Activated CD4-positive, CD25-positive, alpha-beta regulatory T cell treated with anti-CD3 and anti-CD28 coated beads, Interleukin-2, amount 50 U/mL, for 24 hours (primary cell): ENCODE data around the gene CUL2.
"Not testable (repeated sequence)": the region's sequence is repeated elsewhere in the genome, so short reads cannot be mapped to it uniquely, and the experiment has no call there.

Experiments
- ATAC-seq, 2 donors: fragments of 150-1000 bp; cut with Tn5 transposase; one replicate each; pipeline ENCODE4 v1.10.0; 2021; ENCODE audit warnings: mild to moderate bottlenecking in 1 of 2, moderate library complexity in 1 of 2

The CUL2 gene

DNA sequence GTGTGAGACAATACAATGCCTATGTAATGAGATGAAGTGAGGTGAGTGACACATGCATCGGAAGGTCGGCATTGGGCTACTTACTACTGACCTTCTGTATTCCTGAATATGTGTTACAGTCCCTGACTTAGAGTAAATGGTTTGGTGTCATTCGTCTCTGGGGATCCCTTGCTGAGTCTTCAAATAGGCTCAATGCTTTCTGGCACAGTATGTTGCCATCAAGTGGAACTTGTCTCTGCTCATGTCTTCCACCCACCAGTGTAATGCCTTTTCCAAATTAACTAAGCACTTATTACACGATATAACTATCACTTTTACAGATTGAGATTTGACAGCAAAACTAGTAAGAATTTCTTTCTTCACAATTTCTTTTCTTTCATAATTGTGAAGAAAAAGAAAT is 10.9 kb downstream of the CUL2 start:
- ATAC-seq: no peak

DNA sequence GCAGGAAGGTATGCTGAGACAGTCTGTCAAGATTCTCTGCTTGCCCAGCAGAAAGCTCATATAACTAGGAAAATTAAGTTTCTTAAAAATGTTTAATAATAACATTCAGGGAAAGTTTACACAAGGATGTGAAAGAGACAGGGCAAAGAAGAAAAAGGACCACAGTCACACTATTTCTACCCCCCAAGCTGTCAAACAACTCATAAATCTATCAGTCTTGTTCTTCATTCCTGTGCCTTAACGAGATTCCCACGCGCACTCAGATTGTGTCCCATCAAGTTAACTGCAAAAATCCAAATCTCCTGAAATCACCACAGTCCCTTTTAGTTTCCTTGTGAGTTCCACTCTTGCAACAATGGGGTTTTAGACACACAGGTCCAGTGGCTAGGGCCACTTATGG is 14.9 kb downstream of the CUL2 start:
- ATAC-seq: no peak

DNA sequence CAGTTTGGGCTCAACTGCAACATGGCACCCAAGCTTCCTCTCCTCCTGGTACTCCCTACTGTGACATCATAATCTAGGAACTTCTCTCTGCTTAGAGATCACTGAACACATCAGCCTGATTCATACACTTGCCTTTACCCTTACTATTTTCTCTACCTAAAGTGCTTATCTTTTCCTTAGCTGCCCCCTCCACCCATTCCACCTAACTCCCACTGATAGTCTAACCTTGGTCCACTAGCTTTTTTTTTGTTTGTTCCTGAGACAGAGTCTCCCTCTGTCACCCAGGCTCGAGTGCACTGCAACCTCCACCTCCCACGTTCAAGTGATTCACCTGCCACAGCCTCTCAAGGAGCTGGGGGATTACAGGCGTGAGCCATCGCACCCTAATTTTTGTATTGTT is 15.9 kb downstream of the CUL2 start:
- ATAC-seq: no peak

DNA sequence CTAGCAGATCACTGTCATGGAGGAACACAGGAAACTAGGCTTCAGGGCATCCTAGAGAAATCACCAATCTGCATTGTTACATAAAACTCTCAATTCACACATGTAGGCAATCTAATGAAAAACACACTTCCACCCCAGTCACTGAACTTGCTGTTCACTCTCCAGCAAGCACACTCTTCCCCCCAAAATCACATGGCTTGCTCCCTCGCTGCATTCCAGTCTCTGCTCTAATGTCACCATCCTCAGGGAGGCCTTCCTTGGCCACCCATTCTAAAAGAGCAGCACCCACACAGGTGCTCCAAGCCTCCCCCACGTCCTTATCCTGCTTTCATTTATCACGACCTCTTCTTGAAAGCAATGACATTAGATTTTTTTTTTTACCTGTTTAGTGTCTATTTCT is 19.6 kb downstream of the CUL2 start:
- no peak for ATAC-seq

DNA sequence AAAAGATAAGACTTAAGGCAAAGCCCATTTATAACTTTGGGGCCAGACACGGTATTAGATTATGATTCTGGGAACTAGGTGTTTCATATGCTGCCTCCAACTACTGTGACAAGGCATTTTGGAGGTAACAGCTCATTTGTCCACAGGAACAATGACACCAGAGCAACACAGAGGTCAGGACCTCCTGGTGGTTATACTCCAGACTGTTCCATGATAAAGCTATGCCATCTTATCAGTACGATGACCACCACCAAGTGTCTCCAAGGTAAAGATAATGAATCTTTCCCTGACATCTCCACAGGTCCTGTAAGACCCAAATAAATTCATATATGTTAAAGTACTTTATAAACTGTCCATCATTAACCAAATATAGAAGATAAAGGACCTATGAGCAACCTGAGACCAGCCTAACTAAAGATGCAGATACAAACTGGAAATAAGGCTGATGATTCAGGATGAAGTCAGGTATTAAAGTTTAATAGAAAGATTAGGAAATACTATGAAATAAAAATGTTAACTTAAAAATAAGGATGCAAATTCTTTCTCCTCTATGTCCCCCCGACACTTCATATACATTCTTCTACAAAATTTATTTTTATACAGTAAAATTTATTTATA is 26.2 kb downstream of the CUL2 start:
- no peak for ATAC-seq

DNA sequence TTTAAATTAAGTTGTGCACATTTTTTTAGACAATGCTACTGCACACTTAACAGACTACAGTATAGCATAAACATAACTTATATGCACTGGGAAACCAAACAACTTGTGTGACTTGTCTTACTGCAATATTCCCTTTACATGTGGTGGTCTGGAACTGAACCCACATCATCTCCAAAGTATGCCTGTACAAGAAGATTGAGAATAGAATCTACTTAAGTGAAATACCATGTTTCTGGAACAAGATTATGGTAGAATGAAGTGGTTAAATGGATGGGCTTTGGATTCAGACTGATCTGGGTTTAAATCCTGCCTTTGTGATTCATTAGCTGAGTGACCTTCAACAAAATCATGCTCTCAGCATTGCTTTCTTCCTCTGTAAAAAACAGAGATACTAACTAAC is 30.7 kb downstream of the CUL2 start:
- no peak for ATAC-seq

DNA sequence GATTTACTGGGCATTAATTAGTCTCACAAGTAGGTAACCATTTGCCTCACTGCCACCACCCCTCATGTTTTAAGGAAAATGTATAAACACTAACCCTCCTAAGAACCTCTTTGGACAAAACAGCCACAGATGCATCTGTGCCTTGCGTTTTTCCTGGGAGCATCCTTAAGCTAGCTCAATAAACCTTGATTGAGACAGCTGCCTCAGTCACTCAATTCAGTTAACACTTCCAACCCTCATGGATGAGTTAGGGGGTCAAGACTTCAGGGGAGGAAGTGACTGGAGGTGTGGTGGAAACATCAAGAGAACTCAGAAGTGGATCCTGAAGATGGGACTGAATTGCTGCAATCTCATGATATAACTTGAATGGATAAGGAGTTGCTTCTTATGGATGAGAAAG is 31.5 kb downstream of the CUL2 start:
- ATAC-seq: no peak

DNA sequence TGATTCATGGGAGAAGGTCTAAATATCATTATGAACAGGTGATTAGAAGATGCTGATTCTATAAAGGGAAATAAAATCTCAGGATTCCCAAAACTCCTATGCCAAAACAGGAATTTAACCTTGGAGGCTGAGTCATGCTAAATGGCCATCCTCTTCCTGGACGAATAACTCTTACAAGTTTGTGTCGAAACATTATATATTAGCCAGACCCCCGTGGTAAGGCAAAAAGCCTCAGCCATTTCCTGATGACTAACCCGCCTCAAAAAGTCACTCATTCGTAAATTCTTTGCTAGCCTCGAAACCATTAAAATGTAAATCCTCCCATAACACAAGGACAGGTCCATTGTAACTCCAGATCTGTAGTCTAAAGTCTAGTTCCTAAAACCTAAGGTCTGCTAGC is 32.0 kb downstream of the CUL2 start:
- no peak for ATAC-seq

DNA sequence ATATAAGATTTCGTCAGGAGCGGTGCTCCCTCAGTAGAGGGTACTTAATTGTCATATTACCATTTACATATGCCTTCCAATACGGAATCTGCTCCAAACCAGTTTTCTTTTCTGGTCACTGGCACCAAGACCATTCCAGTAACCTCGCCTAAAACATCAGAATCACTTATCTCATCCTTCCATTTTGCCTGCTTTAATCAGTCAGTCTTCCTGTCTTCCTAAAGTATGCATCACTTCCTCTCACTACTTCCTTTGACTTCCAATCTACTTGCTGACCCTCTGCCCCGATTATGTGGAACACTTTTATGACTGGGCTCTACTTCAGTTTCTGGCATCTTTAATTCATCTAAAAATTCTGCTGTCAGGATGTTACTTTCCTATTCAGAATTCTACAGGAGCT is 33.5 kb downstream of the CUL2 start:
- no peak for ATAC-seq

DNA sequence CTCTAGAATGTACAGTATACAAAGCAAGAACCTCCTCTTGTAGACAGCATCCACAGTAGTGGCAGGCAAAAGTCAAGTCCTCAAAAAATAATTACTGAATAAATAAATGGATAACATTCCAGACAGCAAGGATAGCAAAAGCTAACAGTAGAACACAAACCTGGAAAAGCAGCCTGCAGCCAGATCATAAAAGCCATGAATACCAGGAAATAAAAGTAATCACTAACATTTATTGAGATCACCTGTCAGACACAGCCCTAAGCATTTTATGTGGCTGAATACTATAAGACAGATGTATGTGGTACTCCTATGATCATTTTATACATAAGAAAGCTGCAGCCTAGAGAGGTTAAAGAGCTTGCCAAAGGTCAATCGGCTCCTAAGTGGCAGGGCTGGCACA is 34.0 kb downstream of the CUL2 start:
- ATAC-seq: no peak

DNA sequence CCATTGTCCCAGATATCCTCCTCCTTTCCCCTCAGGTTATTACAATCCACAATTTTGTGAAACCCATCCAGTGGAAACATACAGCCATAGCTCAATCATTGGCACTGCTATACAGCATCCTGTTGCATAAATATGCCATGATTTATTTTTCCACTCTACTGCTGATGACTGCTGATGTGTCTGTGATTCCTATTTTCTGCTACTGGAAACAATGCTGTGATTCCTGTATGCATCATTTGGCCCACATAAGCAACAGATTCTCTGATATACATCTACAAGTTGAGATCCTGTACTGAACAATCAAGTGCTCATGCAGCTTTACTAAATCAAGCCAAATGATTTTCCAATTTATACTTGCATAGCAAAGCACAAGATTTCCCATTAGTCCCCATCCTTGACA is 39.6 kb downstream of the CUL2 start:
- ATAC-seq: no peak

DNA sequence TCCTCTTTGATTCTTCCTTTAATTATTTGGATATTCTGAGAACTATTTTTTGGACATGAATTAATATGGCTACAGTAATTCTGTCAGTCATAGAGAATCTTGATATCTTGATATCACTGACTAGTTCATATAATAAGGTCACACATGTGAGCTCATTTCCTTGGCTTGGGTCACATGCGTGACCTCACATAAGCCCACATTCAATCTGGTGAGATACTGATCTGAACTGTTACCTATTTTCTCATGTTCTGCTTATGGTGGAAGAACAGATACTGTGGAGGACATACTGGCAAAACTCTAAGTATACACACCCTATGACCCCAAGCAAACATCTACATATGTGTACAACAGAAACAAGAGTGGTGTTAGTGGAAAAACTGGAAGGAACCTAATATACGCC is 44.1 kb downstream of the CUL2 start:
- ATAC-seq: no peak

DNA sequence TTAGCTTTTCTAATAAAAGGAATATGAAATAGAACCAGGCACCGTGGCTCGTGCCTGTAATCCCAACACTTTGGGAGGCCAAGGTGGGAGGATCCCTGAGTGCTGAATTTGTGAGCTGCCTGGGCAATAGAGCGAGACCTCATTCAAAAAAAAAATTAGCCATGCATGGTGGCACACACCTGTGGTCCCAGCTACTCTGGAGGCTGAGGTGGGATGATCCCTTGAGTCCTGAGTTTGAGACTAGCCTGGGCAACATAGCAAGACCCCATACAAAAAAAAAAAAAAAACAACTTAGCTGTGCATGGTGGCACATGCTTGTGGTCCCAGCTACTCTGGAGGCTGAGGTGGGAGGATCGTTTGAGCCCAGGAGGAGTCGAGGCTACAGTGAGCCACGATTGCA is 44.9 kb downstream of the CUL2 start:
- not testable (repeated sequence) for ATAC-seq

DNA sequence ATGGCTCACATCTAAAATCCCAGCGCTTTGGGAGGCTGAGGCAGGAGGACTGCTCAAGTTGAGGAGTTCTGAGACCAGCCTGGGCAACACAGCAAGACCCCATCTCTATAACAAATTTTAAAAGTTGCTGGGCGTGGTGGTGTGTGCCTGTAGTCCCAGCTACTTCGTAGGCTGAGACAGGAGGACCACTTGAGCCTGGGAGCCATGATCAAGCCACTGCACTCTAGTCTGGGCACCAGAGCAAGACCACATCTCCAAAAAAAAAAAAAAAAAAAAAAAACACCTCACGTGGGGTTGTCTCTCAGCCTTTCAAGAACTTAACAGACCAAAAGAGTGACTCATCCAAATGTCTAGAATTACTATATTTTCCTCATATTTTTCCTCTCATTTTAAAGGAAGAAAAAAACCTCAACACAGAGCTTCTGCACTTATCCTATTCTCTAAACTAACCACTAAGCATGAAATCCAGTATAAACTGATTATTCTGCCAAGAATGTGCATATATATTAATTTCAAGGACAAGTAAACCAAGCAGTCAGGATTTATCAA is 46.3 kb downstream of the CUL2 start:
- ATAC-seq: no peak

DNA sequence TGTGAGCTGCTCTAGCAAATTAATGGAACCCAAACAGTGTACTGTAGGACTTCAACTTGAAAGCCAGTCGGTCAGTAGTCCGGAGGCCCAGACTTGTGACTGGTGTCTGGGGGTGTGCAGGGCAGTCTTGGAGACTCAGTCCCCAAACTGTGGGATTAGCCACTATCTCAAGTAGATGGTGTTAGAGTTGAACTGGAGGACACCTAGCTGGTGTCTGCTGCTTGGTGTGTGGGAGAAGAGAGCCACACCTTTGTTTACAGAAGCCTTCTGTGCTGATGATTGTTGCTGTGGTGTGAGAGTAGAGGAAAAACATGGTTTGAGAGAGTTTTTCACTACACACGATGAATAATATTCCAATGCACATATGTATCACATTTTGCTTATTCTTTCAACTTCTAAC is 47.4 kb downstream of the CUL2 start:
- no peak for ATAC-seq

DNA sequence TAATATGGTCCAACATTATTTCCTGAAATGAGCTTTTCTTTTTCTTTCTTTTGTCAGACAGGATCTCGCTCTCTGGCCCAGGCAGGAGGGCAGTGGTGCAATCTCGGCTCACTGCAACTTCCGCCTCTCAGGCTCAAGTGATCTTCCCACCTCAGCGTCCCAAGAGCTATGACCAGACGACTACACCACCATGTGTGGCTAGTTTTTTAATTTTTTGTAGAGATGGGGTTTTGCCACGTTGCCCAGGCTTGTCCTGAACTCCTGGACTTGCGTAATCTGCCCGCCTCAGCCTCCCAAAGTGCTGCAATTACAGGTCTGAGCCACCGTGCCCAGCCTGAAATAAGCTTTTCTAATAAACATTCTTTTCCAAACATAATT is 48.6 kb downstream of the CUL2 start:
- ATAC-seq: no peak

DNA sequence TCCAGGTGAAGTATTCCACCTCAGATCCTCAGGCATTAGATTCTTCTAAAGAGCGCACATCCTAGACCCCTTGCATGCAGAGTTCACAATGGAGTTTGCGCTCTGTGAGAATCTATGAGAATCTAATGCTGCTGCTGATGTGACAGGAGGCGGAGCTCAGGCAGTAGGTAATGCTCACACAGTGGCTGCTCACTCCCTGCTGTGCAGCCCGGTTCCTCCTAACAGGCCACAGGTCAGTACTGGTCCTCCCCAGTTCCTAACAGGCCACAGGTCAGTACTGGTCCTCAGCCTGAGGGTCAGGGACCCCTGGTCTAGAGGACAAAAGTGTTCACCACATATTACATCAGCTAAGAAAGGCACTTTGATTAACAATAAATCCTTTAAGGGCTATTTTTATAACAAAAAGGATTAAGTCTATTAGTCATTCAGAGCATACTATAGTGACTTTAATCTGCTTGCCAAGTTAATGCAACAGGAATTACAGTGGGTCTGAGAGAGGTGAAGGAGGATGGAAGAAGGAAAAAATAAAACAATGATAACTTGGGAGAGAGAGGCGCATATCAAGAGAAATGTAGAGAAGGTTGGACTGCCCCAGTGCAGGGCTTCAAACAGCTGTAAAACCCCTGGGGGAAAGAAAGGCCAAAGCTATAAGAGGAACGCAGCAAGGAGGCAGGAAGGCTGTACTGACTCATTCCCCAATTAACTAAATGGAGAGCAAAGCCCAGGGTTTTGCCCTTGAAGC is 49.2 kb downstream of the CUL2 start:
- ATAC-seq: no peak

DNA sequence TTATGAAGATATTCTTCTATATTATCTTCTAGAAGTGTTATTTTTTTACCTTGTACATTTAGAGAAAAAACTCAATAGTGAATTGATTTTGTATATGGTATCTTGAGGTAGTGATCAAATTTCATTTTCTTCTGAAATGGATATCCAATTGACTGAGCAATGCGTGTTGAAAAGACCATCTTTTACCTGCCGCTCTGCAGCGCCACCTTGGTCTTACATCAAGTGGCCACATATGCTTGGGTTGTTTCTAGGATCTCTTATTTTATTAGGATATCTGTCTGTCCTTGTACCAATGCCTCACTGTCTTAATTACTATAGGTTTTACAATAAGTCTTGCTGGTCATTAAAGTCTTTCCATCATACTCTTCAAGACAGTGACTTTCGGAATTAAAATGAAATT is 53.0 kb downstream of the CUL2 start:
- ATAC-seq: no peak

DNA sequence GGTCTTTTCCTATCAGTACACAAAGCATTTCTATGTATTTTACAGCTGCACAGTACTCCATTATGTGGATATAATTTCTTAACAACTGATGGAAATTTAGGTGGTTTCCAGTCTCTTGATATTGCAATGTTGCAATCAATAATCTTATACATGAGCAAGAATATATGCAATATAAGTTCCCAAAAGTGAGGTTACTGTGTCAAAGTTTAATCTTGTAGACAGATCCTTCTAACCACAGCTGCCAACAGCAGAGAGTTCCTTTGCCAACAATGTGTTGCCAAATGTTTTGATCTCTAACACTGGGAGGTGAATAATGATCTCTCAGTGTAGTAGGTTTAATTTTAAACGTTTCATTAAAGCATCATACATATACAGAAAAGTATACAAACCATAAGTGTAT is 54.5 kb downstream of the CUL2 start:
- ATAC-seq: no peak

DNA sequence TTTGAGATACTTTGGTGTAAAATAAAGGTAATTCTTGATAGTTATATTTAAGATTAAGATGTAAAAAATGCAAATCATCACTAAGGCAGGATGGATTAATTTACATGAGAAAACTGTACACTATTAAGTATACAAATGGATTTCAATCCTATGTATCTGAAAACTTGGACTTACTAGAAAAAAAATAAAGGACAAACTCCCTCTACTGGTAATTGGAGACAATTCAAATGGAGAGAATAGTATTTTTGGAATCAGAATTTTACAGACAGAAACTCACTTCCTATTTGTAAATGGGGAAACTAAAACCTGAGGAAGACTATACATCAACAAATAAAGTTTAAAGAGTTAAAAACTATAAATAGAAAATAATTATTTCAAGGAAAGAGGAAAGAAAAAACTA is 62.6 kb downstream of the CUL2 start:
- ATAC-seq: no peak

DNA sequence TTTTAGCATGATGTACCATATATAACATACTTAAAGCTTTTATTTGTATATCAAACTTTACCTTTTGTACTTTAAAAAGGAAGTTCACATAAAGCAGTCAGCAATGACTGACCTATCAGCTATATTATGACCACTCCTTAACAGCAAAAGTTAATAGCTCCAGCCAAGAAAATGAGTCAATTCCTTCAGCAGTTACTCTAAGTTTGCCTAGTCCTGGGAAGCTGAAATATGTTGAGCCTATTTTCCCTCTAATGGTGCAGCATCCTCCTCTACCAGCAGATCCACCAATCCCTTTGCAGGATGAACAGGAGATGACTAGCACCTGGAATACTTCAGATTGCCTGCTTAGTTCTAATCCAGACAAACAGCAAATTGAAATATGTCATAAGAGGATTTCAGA is 64.2 kb downstream of the CUL2 start:
- no peak for ATAC-seq

DNA sequence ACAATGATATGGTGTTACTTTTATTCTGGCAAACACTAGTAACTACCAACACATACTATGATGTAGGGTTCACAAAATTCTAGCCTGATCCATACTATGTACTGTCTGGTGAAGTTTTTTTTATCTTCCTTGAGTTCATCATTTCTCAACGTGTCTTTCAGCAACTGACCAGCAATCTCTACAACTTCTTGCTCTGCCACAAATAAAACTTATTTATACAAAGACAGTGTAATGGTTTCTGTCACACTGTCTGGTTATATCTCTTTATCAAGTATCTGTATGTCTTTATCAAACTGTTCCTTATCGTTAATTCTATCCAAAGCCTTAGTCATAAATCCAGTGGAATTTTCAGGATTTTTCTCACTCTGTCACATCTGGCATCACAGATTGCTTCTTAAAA is 69.7 kb downstream of the CUL2 start:
- no peak for ATAC-seq

DNA sequence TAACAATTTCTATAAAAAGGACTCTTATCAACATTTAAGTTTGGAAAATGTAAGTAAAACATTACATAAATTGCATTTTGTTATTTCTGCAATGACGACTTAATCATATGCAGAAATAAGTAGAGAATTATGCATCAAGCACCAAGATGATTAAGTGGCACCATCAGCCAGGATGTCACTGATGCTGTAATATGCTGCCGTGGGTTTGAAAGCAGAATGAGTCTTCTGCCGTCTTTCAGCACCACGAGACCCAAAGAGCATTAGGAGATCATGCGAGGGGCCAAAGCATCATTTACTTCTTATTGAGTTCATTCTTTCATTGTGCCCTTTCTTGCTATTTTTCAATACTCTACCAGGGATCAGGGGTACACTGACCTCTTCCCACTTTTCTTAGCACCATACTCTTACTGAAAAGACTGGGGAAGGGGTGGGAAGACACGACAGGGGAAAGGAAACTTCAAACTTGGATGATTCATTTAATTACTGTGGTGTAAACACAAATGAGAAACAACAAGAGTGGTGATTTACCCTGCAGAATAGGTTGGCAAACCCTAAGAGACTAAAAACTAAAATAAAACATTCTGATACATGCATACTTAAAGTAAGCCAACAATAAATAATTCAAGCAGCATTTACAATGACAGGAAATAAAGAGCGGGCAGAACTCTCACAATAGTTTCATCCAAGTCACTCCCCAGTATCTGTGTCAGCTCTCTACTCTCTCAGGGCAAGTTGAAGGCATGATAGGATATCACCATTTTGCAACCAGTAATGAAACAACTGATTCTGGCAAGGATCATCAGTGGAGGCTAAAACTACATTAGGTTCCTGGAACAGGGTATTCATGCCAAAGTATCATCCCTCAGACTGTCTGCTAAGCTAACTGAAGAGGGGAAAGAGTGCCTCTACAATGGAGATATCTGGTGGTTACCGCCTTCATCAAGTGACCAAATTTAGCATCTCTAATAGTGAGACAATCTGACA is 70.8 kb downstream of the CUL2 start:
- ATAC-seq: peak; percentile 28 to 52

DNA sequence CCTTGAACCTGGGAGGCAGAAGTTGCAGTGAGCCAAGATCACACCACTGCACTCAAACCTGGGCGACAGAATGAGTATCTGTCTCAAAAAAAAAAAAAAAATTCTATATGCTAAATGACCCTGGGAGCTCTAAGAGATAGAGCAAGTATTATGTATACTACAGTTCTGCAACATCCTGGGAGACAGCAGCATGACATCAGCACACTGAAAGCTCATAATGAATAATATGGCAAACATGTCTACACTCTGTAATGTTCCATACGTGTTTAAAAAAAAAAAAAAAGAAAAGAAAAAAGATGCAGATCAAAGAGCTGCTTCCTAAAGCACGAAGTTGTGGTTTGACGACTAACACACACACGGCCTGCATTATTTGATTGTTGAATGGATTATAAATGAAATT is 72.5 kb downstream of the CUL2 start:
- peak; percentile 48 to 64 for ATAC-seq
